Measurements from ENCODE around the gene BRSK2.
"Not testable (repeated sequence)": the region's sequence is repeated elsewhere in the genome, so short reads cannot be mapped to it uniquely, and the experiment has no call there.

The BRSK2 gene

DNA sequence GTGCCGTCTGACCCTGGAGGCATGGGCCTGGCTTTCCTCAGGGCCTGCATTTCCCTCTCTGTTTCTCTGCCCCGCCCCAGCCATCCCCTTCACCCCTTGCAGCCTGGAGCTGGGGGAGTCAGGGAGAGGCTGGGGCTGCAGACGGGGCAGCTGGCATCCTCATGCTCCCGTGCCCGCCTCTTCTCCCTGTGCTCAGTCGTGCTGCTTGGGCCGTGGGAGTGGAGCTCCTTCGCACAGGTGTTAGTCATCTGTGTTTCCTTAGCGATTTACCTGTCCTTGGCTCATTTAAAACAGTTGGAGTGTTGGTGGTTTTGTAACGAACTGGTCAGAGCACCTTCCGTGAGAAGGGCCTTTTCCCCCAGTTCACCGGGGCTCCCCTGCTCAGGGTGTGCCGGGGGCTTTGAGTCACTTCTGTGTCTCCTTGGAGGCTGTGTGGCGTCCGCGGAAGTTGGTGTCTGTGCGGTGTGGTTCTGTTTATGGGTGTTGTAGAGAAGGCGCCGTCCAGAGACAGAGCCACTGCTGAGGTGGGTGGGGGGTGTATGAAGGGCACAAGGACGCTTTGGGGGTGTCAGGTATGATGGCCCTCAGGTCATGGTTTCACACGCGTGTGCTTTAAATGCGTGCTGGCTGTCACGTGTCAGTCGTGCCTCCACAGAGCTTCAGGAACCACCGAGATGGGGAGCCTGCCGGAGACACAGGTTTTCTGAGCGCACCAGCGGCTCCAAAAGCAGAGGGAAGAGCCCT is 19.5 kb downstream of the BRSK2 start:
- Histone ChIP-seq H3K4me1 (ENCODE audit: control insufficient read depth, insufficient read depth, low read length, poor library complexity, severe bottlenecking) (no peaks in the 10 kb centered on the region), H3K36me3 (ENCODE audit: control insufficient read depth, insufficient read depth, low read length) (no peaks in the 10 kb centered on the region), H3K27ac (ENCODE audit: insufficient read depth, low read length, poor library complexity, severe bottlenecking) (no peak overlapping the region), H3K9me3 (ENCODE audit: control insufficient read depth, low read length) (no peaks in the 10 kb centered on the region), H3K4me3 (ENCODE audit: insufficient read depth, low read depth, low read length, poor library complexity, severe bottlenecking) (no peak overlapping the region), H3K27me3 (replicated peaks; ENCODE audit: control insufficient read depth, insufficient read depth, low read length, poor library complexity, severe bottlenecking) (no peaks in the 10 kb centered on the region)
- no peak for DNase-seq

DNA sequence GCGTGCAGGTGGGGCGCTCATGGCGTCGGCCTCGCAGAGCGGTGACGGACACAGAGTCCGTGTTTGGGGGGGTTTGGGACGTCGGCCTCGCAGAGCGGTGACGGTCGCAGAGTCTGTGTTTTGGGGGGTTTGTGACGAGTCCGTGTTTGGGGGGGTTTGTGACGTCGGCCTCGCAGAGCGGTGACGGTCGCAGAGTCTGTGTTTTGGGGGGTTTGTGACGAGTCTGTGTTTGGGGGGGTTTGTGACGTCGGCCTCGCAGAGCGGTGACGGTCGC is 20.1 kb downstream of the BRSK2 start:
- H3K9me3 ChIP-seq (ENCODE audit: control insufficient read depth, low read length); H3K4me1 ChIP-seq (ENCODE audit: control insufficient read depth, insufficient read depth, low read length, poor library complexity, severe bottlenecking); H3K36me3 ChIP-seq (ENCODE audit: control insufficient read depth, insufficient read depth, low read length); DNase-seq; H3K27me3 ChIP-seq (replicated peaks; ENCODE audit: control insufficient read depth, insufficient read depth, low read length, poor library complexity, severe bottlenecking); H3K27ac ChIP-seq (ENCODE audit: insufficient read depth, low read length, poor library complexity, severe bottlenecking); H3K4me3 ChIP-seq (ENCODE audit: insufficient read depth, low read depth, low read length, poor library complexity, severe bottlenecking): not testable (repeated sequence)

DNA sequence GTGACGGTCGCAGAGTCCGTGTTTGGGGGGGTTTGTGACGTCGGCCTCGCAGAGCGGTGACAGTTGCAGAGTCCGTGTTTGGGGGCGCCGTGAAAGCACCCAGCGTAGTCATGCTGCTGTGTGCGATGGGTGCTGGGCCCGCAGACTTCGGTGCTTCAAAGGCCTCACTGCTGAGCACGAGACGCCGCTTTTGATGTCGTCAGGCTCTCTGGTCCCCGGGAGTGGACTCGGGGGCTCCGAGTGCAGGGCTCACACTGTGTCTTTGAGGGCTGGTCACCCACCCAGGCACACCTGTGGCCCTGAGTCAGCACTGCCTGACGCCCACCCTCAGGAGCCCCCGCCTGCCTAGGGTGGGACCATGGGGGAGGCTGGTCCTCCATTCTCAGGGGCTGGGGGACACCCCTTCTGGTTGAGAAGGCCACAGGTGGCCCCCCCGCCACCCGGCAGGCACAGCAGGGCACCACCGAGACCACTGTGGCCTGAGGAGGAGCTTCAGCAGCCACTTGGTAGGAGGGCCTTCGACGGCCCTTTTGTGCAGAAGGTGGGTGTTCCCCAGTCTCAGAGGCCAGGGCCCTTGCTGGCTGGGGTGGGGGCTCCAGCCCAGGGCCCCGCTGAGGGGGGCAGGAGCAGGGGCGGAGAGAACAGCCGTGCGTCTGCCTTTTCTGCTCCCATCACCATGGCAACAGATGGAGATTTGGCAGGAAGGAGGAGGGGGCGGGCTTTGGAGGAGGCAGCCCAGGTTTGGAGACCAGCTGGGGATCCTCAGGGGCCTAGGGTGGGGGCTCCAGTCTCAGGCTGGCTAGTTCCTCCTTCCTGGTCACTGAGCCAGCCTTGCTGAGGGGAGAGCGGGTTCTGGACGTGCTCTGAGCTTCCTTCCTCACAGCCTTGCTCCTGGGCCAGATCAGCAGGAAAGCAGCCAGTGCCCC is 20.9 kb downstream of the BRSK2 start:
- DNase-seq: no peak
- H3K27ac ChIP-seq (ENCODE audit: insufficient read depth, low read length, poor library complexity, severe bottlenecking): no peak overlapping the region
- no peaks in the 10 kb centered on the region for H3K36me3 ChIP-seq (ENCODE audit: control insufficient read depth, insufficient read depth, low read length)
- H3K27me3 ChIP-seq (replicated peaks; ENCODE audit: control insufficient read depth, insufficient read depth, low read length, poor library complexity, severe bottlenecking): no peaks in the 10 kb centered on the region
- no peaks in the 10 kb centered on the region for H3K9me3 ChIP-seq (ENCODE audit: control insufficient read depth, low read length)
- H3K4me3 ChIP-seq (ENCODE audit: insufficient read depth, low read depth, low read length, poor library complexity, severe bottlenecking): no peak overlapping the region
- no peaks in the 10 kb centered on the region for H3K4me1 ChIP-seq (ENCODE audit: control insufficient read depth, insufficient read depth, low read length, poor library complexity, severe bottlenecking)

DNA sequence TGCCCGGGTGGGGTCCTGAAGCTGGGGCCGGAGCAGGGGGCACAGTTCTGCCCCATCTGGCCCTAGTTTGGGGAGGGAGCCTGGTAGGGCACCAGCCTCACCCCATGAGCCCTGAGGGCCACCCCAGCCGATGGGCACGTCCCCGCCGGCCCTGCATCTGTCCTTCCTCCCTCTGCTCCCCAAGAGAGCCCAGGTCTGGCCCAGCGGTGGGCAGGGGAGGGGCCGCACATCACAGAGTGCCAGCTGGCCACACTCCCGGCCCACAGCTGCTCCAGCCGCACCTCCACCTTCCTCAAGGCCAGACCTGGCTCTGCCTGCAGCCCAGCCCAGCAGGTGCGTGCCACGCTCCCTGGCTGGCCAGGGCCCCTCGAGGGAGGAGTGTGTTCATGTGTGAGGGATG is 21.6 kb downstream of the BRSK2 start:
- Histone ChIP-seq H3K4me3 (ENCODE audit: insufficient read depth, low read depth, low read length, poor library complexity, severe bottlenecking) (no peak overlapping the region), H3K27ac (ENCODE audit: insufficient read depth, low read length, poor library complexity, severe bottlenecking) (no peak overlapping the region), H3K36me3 (ENCODE audit: control insufficient read depth, insufficient read depth, low read length) (no peaks in the 10 kb centered on the region), H3K4me1 (ENCODE audit: control insufficient read depth, insufficient read depth, low read length, poor library complexity, severe bottlenecking) (no peaks in the 10 kb centered on the region), H3K27me3 (replicated peaks; ENCODE audit: control insufficient read depth, insufficient read depth, low read length, poor library complexity, severe bottlenecking) (no peaks in the 10 kb centered on the region), H3K9me3 (ENCODE audit: control insufficient read depth, low read length) (peaks cover 2% of the 10 kb centered on the region)
- no peak for DNase-seq

DNA sequence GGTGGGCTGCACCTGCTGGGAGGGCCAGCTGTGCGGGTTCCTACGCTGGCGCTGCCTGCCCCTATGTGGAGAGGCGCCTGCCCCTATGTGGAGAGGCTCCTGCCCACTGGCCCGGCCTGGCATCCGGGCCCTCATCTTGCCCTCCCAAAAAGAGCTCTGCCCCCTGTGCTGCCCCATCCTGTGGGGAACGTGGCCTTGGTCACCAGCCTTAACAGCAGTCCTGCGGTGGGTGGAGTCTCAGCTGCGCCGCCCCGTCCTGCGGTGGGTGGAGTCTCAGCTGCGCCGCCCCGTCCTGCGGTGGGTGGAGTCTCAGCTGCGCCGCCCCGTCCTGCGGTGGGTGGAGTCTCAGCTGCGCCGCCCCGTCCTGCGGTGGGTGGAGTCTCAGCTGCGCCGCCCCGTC is 22.0 kb downstream of the BRSK2 start:
- H3K36me3 ChIP-seq (ENCODE audit: control insufficient read depth, insufficient read depth, low read length); H3K4me3 ChIP-seq (ENCODE audit: insufficient read depth, low read depth, low read length, poor library complexity, severe bottlenecking); H3K9me3 ChIP-seq (ENCODE audit: control insufficient read depth, low read length); H3K4me1 ChIP-seq (ENCODE audit: control insufficient read depth, insufficient read depth, low read length, poor library complexity, severe bottlenecking); H3K27ac ChIP-seq (ENCODE audit: insufficient read depth, low read length, poor library complexity, severe bottlenecking); H3K27me3 ChIP-seq (replicated peaks; ENCODE audit: control insufficient read depth, insufficient read depth, low read length, poor library complexity, severe bottlenecking); DNase-seq: not testable (repeated sequence)

DNA sequence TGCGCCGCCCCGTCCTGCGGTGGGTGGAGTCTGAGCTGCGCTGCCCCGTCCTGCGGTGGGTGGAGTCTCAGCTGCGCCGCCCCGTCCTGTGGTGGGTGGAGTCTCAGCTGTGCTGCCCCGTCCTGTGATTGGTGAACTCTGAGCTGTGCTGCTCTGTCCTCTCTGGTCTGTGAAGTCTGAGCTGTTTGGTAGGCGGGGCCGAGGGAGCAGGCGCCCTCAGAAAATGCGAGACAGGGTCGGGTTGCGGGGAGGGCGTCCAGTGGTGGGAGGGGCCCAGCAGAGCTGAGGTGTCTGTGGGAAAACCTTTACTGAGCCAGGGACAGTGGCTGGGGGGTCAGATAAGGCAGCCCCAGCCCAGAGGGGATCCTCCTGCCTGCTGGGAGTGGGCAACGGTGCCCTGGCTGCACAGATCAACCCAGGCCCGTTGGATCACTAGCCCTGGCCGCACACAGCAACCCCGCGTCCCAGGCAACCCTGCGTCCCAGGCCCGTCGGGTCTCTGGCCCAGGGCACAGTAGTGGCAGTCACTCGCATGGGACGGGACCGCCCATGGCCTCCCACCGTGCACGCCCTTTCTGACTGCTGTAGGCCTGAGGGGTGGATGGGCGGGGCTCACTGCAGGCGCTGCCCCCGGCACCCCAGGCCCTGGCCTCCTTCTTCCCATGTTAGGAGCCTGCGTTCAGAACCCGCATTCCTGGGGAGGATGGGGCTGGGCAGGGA is 22.8 kb downstream of the BRSK2 start:
- H3K4me3 ChIP-seq (ENCODE audit: insufficient read depth, low read depth, low read length, poor library complexity, severe bottlenecking): no peak overlapping the region

DNA sequence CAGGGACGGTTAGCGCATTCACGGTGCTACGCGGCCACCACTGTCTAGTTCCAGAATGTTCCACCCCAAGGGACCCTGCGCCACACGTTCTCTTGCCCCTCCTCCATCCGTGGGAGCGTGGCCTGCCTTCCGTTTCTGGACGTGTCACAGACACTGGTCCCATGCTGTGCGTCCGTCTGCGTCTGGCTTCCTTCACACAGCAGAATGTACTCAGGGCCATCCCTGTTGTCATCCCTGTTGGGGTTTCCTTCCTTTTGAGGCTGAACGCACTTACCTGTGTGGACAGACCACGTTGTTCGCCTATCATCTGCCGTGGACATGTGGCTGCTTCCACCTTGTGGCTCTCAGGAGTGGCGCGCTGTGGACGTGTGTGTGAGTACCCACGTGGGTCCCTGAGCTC is 24.9 kb downstream of the BRSK2 start:
- H3K36me3 ChIP-seq (ENCODE audit: control insufficient read depth, insufficient read depth, low read length): no peaks in the 10 kb centered on the region
- H3K27me3 ChIP-seq (replicated peaks; ENCODE audit: control insufficient read depth, insufficient read depth, low read length, poor library complexity, severe bottlenecking): no peaks in the 10 kb centered on the region
- no peaks in the 10 kb centered on the region for H3K4me1 ChIP-seq (ENCODE audit: control insufficient read depth, insufficient read depth, low read length, poor library complexity, severe bottlenecking)
- no peak overlapping the region for H3K4me3 ChIP-seq (ENCODE audit: insufficient read depth, low read depth, low read length, poor library complexity, severe bottlenecking)
- DNase-seq: no peak
- no peak overlapping the region for H3K27ac ChIP-seq (ENCODE audit: insufficient read depth, low read length, poor library complexity, severe bottlenecking)
- peaks cover 21% of the 10 kb centered on the region for H3K9me3 ChIP-seq (ENCODE audit: control insufficient read depth, low read length)

More for the DNA sequence above, 22.8 kb downstream of the BRSK2 start:
- Histone ChIP-seq H3K4me1 (ENCODE audit: control insufficient read depth, insufficient read depth, low read length, poor library complexity, severe bottlenecking) (no peaks in the 10 kb centered on the region), H3K9me3 (ENCODE audit: control insufficient read depth, low read length) (peaks cover 7% of the 10 kb centered on the region), H3K36me3 (ENCODE audit: control insufficient read depth, insufficient read depth, low read length) (no peaks in the 10 kb centered on the region), H3K27ac (ENCODE audit: insufficient read depth, low read length, poor library complexity, severe bottlenecking) (no peak overlapping the region), H3K27me3 (replicated peaks; ENCODE audit: control insufficient read depth, insufficient read depth, low read length, poor library complexity, severe bottlenecking) (no peaks in the 10 kb centered on the region)
- DNase-seq: no peak

DNA sequence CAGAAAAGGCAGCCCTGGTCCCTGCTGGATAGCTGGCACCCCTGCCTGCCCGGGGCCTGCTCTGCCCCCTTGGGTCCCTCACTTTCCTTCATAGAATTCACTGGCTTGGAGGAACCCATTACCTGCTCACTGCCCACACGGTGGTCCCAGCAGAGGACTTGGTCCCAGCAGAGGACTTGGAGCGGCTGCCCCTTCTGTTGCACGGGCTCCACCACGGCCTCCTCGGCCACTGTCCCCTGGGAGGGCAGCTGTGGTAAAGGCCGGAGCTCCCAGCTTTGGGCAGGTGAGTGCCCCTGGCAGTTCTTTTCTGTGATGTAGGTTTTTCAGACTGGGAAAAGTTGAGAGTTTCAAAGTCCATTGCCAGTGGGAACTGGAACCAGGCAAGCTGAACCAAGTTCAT is 25.9 kb downstream of the BRSK2 start:
- Histone ChIP-seq H3K27ac (ENCODE audit: insufficient read depth, low read length, poor library complexity, severe bottlenecking) (no peak overlapping the region), H3K36me3 (ENCODE audit: control insufficient read depth, insufficient read depth, low read length) (no peaks in the 10 kb centered on the region), H3K27me3 (replicated peaks; ENCODE audit: control insufficient read depth, insufficient read depth, low read length, poor library complexity, severe bottlenecking) (no peaks in the 10 kb centered on the region), H3K9me3 (ENCODE audit: control insufficient read depth, low read length) (peaks cover 21% of the 10 kb centered on the region), H3K4me1 (ENCODE audit: control insufficient read depth, insufficient read depth, low read length, poor library complexity, severe bottlenecking) (no peaks in the 10 kb centered on the region), H3K4me3 (ENCODE audit: insufficient read depth, low read depth, low read length, poor library complexity, severe bottlenecking) (no peak overlapping the region)
- DNase-seq: no peak

DNA sequence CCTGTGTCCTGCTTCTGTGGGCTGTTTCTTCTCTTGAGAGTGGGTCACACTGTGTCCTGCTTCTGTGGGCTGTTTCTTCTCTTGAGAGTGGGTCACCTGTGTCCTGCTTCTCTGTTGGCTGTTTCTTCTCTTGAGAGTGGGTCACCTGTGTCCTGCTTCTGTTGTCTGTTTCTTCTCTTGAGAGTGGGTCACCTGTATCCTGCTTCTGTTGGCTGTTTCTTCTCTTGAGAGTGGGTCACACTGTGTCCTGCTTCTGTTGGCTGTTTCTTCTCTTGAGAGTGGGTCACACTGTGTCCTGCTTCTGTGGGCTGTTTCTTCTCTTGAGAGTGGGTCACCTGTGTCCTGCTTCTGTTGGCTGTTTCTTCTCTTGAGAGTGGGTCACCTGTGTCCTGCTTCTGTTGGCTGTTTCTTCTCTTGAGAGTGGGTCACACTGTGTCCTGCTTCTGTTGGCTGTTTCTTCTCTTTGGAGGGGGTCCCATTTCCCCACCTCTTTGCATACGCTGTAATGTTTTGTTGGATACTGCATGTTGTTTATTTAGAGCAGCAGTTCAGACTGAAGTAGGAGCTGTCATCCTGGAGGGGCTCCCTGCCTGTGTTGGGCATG is 28.6 kb downstream of the BRSK2 start:
- not testable (repeated sequence) for H3K4me3 ChIP-seq (ENCODE audit: insufficient read depth, low read depth, low read length, poor library complexity, severe bottlenecking); H3K27ac ChIP-seq (ENCODE audit: insufficient read depth, low read length, poor library complexity, severe bottlenecking); H3K4me1 ChIP-seq (ENCODE audit: control insufficient read depth, insufficient read depth, low read length, poor library complexity, severe bottlenecking); H3K27me3 ChIP-seq (replicated peaks; ENCODE audit: control insufficient read depth, insufficient read depth, low read length, poor library complexity, severe bottlenecking); H3K36me3 ChIP-seq (ENCODE audit: control insufficient read depth, insufficient read depth, low read length); DNase-seq
- peaks cover 21% of the 10 kb centered on the region for H3K9me3 ChIP-seq (ENCODE audit: control insufficient read depth, low read length)
